IPS-18a (cell line): Measurements from ENCODE around the gene KSR2.
"Not testable (repeated sequence)": the region's sequence is repeated elsewhere in the genome, so short reads cannot be mapped to it uniquely, and the experiment has no call there.

Experiments used
- H3K27ac ChIP-seq: one replicate; pipeline ENCODE4 v1.5.1; 2013; ENCODE audit warnings: low read length
- H3K27me3 ChIP-seq: one replicate; pipeline ENCODE4 v1.6.1; 2013; ENCODE audit warnings: mild to moderate bottlenecking, low read length; ENCODE audit not compliant: control insufficient read depth, insufficient read depth
- H3K36me3 ChIP-seq: one replicate; pipeline ENCODE4 v1.6.1; 2013; ENCODE audit warnings: low read depth, low read length; ENCODE audit not compliant: control insufficient read depth
- H3K4me1 ChIP-seq: one replicate; pipeline ENCODE4 v1.6.1; 2013; ENCODE audit warnings: low read depth, low read length; ENCODE audit not compliant: control insufficient read depth
- H3K4me3 ChIP-seq: one replicate; pipeline ENCODE4 v1.5.1; 2013; ENCODE audit warnings: low read length
- H3K9ac ChIP-seq: one replicate; pipeline ENCODE4 v1.6.1; 2013; ENCODE audit warnings: mild to moderate bottlenecking, low read length, moderate library complexity
- H3K9me3 ChIP-seq: one replicate; pipeline ENCODE4 v1.6.1; 2013; ENCODE audit warnings: low read depth, low read length; ENCODE audit not compliant: control insufficient read depth

KSR2 gene

DNA sequence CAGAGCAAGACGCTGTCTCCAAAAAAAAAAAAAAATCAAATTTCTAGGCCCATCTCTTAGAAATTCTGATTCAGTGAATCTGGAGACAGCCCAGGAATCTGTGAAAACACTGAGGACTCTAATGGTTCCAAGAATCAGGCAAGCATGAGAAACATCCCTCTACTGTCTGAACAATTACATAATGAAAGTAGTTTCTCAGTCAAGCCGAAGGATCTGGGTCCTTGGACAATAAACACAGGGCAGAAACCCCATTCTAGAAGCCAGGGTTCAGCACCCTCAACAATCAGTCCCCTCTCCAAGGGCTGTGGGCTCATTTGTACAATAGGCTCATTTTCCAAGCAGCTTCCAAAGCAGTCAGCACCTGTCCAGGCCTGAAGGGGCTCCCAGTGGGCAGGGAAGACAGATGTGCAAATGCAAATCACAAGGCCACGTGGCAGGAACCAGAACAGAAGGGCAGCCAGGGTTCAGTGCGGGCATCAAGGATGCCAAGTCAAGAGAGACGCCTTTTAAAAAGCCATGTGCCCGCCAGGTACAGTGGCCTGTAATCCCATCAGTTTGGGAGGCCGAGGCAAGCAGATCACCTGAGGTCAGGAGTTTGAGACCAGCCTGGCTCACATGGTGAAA, 96.1 kb downstream of the KSR2 start:
- Histone ChIP-seq H3K27ac (no peak overlapping the region), H3K9me3 (no peaks in the 10 kb centered on the region), H3K36me3 (no peaks in the 10 kb centered on the region), H3K9ac (no peak overlapping the region), H3K4me1 (peaks cover 11% of the 10 kb centered on the region), H3K27me3 (peaks cover 5% of the 10 kb centered on the region), H3K4me3 (no peak overlapping the region)

DNA sequence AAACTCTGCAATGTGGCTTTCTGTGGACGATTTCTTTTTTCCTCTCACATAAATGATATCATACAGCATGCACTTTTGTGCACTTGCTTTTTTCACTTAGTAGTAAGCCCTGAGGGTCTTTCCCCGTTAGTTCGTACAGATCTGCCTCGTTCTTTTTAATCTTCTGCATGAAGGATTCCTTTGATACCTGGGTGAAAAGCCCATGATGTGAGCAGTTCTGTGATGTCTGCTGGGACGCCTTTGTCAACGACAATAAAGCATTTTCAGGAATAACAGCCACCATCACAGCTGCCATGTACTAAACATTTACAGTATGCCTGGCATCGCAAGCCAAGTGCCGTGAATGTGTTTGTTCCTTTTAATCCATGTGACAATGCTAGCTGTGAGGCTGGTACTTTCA, 99.2 kb downstream of the KSR2 start:
- H3K9me3 ChIP-seq, result no peaks in the 10 kb centered on the region
- H3K36me3 ChIP-seq, result no peaks in the 10 kb centered on the region
- no peaks in the 10 kb centered on the region for H3K4me1 ChIP-seq
- no peak overlapping the region for H3K9ac ChIP-seq
- no peaks in the 10 kb centered on the region for H3K27me3 ChIP-seq
- H3K4me3 ChIP-seq, result no peak overlapping the region
- H3K27ac ChIP-seq, result no peak overlapping the region

DNA sequence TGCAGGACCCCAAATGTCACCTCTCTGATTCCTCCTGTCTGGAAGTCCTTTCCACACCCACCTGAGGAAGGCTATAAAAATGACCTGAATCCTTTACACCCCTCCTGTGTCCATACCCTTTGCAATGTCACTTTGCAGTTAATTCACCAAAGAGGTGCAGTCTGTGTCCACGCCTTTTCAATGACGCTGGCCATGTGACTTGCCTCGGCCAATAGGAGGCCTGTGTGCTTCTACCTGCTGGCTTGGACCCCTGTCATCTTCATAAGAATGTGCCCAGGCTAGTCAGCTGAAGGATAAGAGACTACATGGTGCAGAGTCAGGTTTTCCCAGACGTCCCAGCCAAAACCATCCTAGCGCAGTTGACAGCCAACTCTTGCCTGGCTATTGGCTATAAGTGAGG, 101.4 kb downstream of the KSR2 start:
- H3K27me3 ChIP-seq, result no peaks in the 10 kb centered on the region
- no peaks in the 10 kb centered on the region for H3K36me3 ChIP-seq
- no peak overlapping the region for H3K27ac ChIP-seq
- no peaks in the 10 kb centered on the region for H3K9me3 ChIP-seq
- H3K4me3 ChIP-seq, result no peak overlapping the region
- no peaks in the 10 kb centered on the region for H3K4me1 ChIP-seq
- H3K9ac ChIP-seq, result no peak overlapping the region

DNA sequence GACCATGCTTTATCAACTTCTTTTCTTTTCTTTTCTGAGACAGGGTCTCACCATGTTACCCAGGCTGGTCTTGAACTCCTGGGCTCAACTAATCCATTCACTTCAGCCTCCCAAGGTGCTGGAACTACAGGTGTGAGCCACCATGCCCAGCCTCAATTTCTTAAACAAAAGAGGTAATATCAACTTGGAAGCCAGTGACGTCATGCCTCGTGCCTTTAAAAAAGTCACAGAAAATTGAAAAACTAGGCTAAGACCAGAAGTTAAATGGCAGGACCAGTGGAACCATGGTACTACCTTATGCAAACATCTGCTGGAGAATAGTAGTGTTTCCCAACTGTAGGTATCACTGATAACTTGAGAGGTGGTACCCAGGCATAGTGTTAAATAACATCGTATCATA, 103.3 kb downstream of the KSR2 start:
- Histone ChIP-seq H3K27me3 (no peaks in the 10 kb centered on the region), H3K9ac (no peak overlapping the region), H3K36me3 (no peaks in the 10 kb centered on the region), H3K4me3 (no peak overlapping the region), H3K4me1 (no peaks in the 10 kb centered on the region), H3K27ac (no peak overlapping the region), H3K9me3 (no peaks in the 10 kb centered on the region)

DNA sequence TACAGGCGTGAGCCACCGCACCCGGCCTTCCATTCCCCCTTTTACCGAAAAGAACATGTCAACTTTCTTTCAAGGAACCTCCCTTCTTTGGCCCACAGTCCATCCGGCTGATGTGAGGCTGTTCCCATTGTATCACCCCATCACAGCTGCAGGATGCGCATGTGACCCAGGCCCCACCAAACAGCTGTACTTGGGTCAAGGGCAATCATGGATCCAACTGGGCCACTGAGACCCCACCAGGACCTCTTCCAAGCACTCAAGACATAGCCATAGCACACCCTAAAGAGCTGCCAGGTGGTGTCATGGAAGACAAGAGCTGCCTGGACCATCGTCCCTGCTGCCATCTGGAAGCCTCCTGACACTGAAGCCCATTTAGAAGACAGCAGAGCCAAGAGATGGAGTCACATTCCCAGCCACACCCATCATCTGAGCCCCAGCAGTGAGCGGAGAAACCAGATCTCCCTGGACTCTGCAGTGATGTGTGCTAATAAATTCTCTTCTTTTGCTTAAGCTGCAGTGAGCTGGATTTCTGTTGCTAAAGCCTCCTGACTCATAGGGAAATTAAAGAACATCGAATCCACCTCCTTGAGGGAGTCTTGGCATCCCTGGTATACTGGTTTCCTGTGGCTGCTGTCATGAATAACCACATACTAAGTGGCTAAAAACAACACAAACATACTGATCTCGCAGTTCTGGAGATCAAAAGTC, 105.6 kb downstream of the KSR2 start:
- H3K36me3 ChIP-seq, result no peaks in the 10 kb centered on the region
- H3K4me1 ChIP-seq, result no peaks in the 10 kb centered on the region
- H3K27me3 ChIP-seq, result no peaks in the 10 kb centered on the region
- no peak overlapping the region for H3K9ac ChIP-seq
- no peak overlapping the region for H3K27ac ChIP-seq
- no peaks in the 10 kb centered on the region for H3K9me3 ChIP-seq
- H3K4me3 ChIP-seq, result no peak overlapping the region

DNA sequence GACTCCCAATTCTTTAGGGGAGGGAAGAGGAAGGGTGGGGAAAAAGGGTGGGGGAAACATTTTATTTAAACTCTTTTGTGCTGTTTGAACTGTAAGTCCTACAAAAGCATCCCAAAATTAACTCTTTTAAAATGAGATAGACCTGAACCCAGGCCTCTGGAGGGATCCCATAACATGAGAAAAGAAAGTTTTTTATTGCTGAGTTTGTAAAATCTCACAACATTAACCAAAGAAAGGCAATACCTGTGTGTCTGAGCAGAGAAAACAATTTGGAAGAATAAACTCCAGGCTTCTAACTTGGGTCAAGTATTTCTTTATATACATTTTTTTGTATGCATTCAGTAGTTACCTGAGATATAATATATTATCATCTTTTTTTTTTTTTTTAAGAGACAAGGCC, 107.1 kb downstream of the KSR2 start:
- no peak overlapping the region for H3K4me3 ChIP-seq
- no peaks in the 10 kb centered on the region for H3K36me3 ChIP-seq
- no peaks in the 10 kb centered on the region for H3K27me3 ChIP-seq
- H3K4me1 ChIP-seq, result no peaks in the 10 kb centered on the region
- H3K9me3 ChIP-seq, result no peaks in the 10 kb centered on the region
- no peak overlapping the region for H3K27ac ChIP-seq
- H3K9ac ChIP-seq, result no peak overlapping the region

DNA sequence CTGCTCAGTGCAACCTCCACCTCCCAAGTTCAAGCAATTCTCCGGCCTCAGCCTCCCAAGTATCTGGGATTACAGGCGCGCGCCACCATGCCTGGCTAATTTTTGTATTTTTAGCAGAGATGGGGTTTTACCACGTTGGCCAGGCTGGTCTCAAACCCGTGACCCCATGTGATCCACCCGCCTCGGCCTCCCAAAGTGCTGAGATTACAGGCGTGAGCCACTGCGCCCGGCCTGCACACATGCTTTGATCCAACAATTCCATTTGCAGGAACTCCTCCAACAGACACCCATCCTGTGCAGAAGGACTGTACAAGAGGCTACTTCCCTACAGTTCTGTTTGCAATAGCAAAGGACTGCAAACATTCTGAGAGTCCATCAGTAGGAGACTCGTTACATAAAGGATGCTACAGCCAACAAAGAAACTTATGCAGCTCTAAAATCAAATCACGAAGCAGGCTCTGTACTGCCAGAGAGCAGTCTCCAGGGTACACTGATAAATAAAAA, 108.0 kb downstream of the KSR2 start:
- H3K4me3 ChIP-seq, H3K27me3 ChIP-seq, H3K9ac ChIP-seq, H3K27ac ChIP-seq, H3K4me1 ChIP-seq, H3K9me3 ChIP-seq, H3K36me3 ChIP-seq: not testable (repeated sequence)

DNA sequence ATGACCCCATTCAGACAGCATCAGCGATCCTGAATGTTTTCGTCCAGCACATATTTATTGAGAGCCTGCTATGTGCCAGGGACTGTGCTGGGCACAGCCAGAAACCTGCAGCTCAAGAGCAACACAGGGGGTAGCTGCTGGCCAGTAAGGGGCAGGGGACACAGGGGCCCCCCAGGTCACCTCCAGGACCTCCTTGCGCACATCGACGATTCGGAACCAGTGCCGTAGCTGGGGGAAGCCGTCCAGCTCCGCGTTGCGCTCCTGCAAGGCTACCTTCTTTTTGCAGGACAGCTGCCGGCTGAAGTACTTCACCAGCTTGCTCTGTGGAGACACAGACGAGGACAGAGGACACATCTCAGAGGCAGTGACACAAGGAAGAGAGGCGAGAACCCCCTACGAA, 108.7 kb downstream of the KSR2 start:
- Histone ChIP-seq H3K4me1 (no peaks in the 10 kb centered on the region), H3K36me3 (no peaks in the 10 kb centered on the region), H3K9me3 (no peaks in the 10 kb centered on the region), H3K27me3 (no peaks in the 10 kb centered on the region), H3K27ac (no peak overlapping the region), H3K9ac (no peak overlapping the region), H3K4me3 (no peak overlapping the region)

DNA sequence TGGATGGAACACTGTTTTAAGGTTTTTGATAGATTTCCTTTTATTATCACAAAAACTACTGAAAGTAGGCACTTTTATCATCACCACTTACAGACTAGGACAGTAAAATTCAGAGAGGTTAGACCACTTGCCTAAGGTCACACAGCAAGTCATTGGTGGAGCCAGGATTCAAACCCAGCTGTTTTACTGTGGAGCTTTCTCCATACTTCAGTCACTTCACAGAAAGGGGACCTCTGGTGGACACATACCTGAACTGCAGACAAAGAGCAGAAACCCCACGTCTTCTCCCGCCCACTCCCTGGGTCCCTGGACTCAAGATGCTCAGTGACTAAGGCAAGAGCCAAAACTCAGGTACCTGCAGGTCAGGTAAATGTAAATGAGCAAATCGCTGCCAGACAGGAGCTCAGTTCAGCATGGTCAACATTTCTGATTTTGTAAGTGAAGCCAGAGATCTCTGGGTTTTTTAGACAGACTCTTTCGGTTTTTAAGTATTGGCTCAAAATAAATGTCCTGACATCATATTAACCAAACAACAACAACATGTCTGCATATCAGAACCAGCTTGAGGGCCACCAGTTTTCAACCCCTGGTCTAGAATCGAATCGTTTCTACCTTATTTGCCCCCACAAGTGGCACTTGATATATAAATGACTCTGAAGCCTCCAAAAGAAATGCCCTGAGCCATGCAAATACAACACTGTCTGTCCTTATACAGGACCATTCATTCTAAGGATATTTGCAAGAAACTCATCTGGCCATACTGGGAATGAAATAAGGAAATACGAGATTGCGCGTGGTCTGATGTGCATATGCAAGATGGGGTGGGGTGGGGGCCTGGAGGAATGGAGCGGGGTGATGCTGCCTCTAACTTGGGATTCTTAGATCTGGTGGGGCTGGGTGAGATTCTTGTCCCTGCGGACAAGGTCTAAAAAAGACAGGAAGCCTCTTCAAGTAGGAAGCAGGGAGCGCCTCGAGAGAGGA, 110.9 kb downstream of the KSR2 start:
- H3K4me1 ChIP-seq, result no peaks in the 10 kb centered on the region
- no peak overlapping the region for H3K9ac ChIP-seq
- H3K4me3 ChIP-seq, result no peak overlapping the region
- no peak overlapping the region for H3K27ac ChIP-seq
- H3K27me3 ChIP-seq, result no peaks in the 10 kb centered on the region
- H3K9me3 ChIP-seq, result no peaks in the 10 kb centered on the region
- no peaks in the 10 kb centered on the region for H3K36me3 ChIP-seq

DNA sequence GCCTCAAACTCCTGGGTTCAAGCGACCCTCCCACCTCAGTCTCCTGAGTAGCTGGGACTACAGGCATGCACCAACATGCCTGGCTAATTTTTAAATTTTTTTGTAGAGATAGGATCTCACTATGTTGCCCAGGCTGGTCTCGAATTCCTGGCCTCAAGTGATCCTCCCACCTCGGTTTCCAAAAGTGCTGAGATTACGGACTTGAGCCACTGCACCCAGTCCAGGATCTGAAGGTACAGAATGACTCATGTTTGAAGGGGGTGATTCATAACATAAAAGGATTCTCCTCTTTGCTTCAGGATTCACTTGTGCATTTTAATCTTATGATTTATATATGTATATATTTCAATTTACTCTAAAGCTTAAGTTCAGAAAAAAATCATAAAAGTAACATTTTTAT, 111.7 kb downstream of the KSR2 start:
- H3K27ac ChIP-seq, H3K4me1 ChIP-seq, H3K27me3 ChIP-seq, H3K9me3 ChIP-seq, H3K9ac ChIP-seq, H3K36me3 ChIP-seq, H3K4me3 ChIP-seq: not testable (repeated sequence)

DNA sequence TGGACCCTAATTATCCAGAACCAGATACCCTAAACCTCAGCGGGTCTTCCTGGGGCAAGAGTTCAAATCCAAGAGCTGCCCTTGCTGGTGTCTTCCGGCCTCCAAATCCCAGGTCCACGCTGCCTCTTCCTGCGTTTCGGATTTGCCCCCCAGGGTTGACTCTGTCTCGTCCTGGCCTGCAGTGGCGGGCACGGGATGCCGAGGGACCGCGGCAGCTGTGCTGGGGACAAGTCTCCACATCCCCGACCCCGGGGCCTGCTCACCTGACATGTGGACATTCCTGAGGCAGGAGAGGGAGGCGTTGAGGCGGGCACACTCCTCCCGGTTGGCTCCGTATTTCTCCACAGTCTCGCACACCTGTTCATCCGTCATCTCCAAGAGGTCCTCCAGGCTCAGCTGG, 113.6 kb downstream of the KSR2 start:
- H3K27ac ChIP-seq, result no peak overlapping the region
- H3K9me3 ChIP-seq, result no peaks in the 10 kb centered on the region
- no peaks in the 10 kb centered on the region for H3K36me3 ChIP-seq
- no peak overlapping the region for H3K9ac ChIP-seq
- no peaks in the 10 kb centered on the region for H3K4me1 ChIP-seq
- H3K4me3 ChIP-seq, result no peak overlapping the region
- no peaks in the 10 kb centered on the region for H3K27me3 ChIP-seq
